IMR-90 (cell line): Measurements from ENCODE around the gene CSNK2B. TPM values are rescaled to one million over a fixed set of nuclear protein-coding genes. Genes with fewer than 3 reads are reported as not detected.

ENCODE experiments used
- ATAC-seq: fragments of 200-7000 bp; cut with Tn5 transposase; 2 replicates; pipeline ENCODE4 v1.9.1; 2020; ENCODE audit warnings: low read depth, mild to moderate bottlenecking, moderate library complexity
- BruUV-seq: library from RNA; stranded (reverse); fragments of 400-500 nt; replicated peaks from 2 replicates; lab custom pipeline; 2021; lab: Mats Ljungman, UMichigan
- CTCF ChIA-PET: fragments of 300-600 bp; formaldehyde crosslinking; extraction: SDS; loops from one replicate; lab custom pipeline; 2021; ENCODE audit warnings: antibody characterized with exemption; lab: Yijun Ruan, JAX
- POLR2A ChIA-PET: fragments of 300-600 bp; sonication (Branson Sonifier 250); formaldehyde crosslinking; loops from one replicate; lab custom pipeline; 2022; ENCODE audit warnings: antibody characterized with exemption; ENCODE audit not compliant: unreplicated experiment; lab: Charles Lee
- DNase-seq: peaks from one replicate; pipeline ENCODE4 v3.0.0; 2013
- H2AFZ ChIP-seq: replicated peaks from 2 replicates; pipeline ENCODE3; 2013; ENCODE audit warnings: low read length, mild to moderate bottlenecking; ENCODE audit not compliant: poor library complexity
- H2AK5ac ChIP-seq: 2 replicates; pipeline ENCODE4 v1.6.1; 2013; ENCODE audit warnings: low read depth, low read length, inconsistent platforms
- H2AK9ac ChIP-seq: replicated peaks from 2 replicates; pipeline ENCODE3; 2013; ENCODE audit warnings: mild to moderate bottlenecking, low read depth, low read length, moderate library complexity; ENCODE audit not compliant: poor library complexity
- H2BK120ac ChIP-seq: 2 replicates; pipeline ENCODE4 v1.6.1; 2013; ENCODE audit warnings: low read depth, low read length, inconsistent platforms
- H2BK15ac ChIP-seq: 3 replicates; pipeline ENCODE4 v1.6.1; 2013; ENCODE audit warnings: low read depth, low read length, inconsistent platforms
- H2BK20ac ChIP-seq: 2 replicates; pipeline ENCODE4 v1.6.1; 2013; ENCODE audit warnings: low read depth, mild to moderate bottlenecking, inconsistent platforms, low read length, moderate library complexity
- H2BK5ac ChIP-seq: 2 replicates; pipeline ENCODE4 v1.6.1; 2013; ENCODE audit warnings: mild to moderate bottlenecking, low read depth, low read length, inconsistent platforms; ENCODE audit not compliant: poor library complexity, severe bottlenecking
- H3K14ac ChIP-seq: replicated peaks from 2 replicates; pipeline ENCODE4 v1.6.1; 2013; ENCODE audit warnings: low read depth, low read length, inconsistent platforms
- H3K18ac ChIP-seq: 2 replicates; pipeline ENCODE4 v1.6.1; 2013; ENCODE audit warnings: low read depth, low read length, control low read depth
- H3K23ac ChIP-seq: 2 replicates; pipeline ENCODE4 v1.6.1; 2013; ENCODE audit warnings: low read depth, low read length, inconsistent platforms
- H3K27ac ChIP-seq: 2 replicates; pipeline ENCODE4 v1.5.1; 2013; ENCODE audit warnings: mild to moderate bottlenecking, control low read depth, low read length; ENCODE audit not compliant: insufficient read depth
- H3K27me3 ChIP-seq: 2 replicates; pipeline ENCODE4 v1.6.1; 2013; ENCODE audit warnings: low read length; ENCODE audit not compliant: control insufficient read depth, insufficient read depth
- H3K36me3 ChIP-seq: 2 replicates; pipeline ENCODE4 v1.6.1; 2013; ENCODE audit warnings: low read length, mixed read lengths; ENCODE audit not compliant: control insufficient read depth, insufficient read depth
- H3K4ac ChIP-seq: 2 replicates; pipeline ENCODE4 v1.6.1; 2013; ENCODE audit warnings: low read depth, low read length, inconsistent platforms
- H3K4me1 ChIP-seq: 2 replicates; pipeline ENCODE4 v1.6.1; 2013; ENCODE audit warnings: low read length, mixed read lengths; ENCODE audit not compliant: control insufficient read depth, insufficient read depth
- H3K4me2 ChIP-seq: 2 replicates; pipeline ENCODE4 v1.6.1; 2013; ENCODE audit warnings: low read depth, mild to moderate bottlenecking, control low read depth, low read length, moderate library complexity
- H3K4me3 ChIP-seq: 2 replicates; pipeline ENCODE4 v1.5.1; 2013; ENCODE audit warnings: low read depth, mild to moderate bottlenecking, control low read depth, low read length, moderate library complexity; ENCODE audit not compliant: insufficient read depth
- H3K56ac ChIP-seq: 2 replicates; pipeline ENCODE4 v1.6.1; 2013; ENCODE audit warnings: low read length, inconsistent platforms; ENCODE audit not compliant: insufficient read depth; ENCODE audit errors: extremely low read depth
- H3K79me1 ChIP-seq, 2 experiments: 2 replicates each; pipeline ENCODE4 v1.6.1; 2013; ENCODE audit warnings: low read length in 2 of 2, inconsistent platforms in 1 of 2, low read depth in 1 of 2
- H3K9ac ChIP-seq: 2 replicates; pipeline ENCODE4 v1.6.1; 2013; ENCODE audit warnings: low read depth, low read length, control low read depth
- H3K9me1 ChIP-seq: 2 replicates; pipeline ENCODE4 v1.6.1; 2013; ENCODE audit warnings: low read length, inconsistent platforms; ENCODE audit not compliant: insufficient read depth
- H3K9me3 ChIP-seq: 2 replicates; pipeline ENCODE4 v1.6.1; 2013; ENCODE audit warnings: low read length; ENCODE audit not compliant: control insufficient read depth, insufficient read depth
- H4K20me1 ChIP-seq: 2 replicates; pipeline ENCODE4 v1.6.1; 2013; ENCODE audit warnings: low read length, inconsistent platforms; ENCODE audit not compliant: insufficient read depth
- H4K5ac ChIP-seq: 2 replicates; pipeline ENCODE4 v1.6.1; 2013; ENCODE audit warnings: mild to moderate bottlenecking, low read depth, low read length, control low read depth
- H4K8ac ChIP-seq, 2 experiments: 2 replicates each; pipeline ENCODE4 v1.6.1; 2013; ENCODE audit warnings: low read depth in 2 of 2, low read length in 2 of 2, control low read depth in 1 of 2, inconsistent platforms in 1 of 2
- H4K91ac ChIP-seq: 2 replicates; pipeline ENCODE4 v1.6.1; 2013; ENCODE audit warnings: low read depth, low read length, inconsistent platforms; ENCODE audit not compliant: insufficient read depth
- BHLHE40 ChIP-seq: fragments of 150-350 bp; IDR thresholded peaks from 2 replicates; pipeline ENCODE4 v1.6.1; 2016; ENCODE audit warnings: mild to moderate bottlenecking, low read depth, low read length
- CEBPB ChIP-seq: IDR thresholded peaks from 2 replicates; pipeline ENCODE4 v1.6.1; 2012; ENCODE audit warnings: low read depth, low read length, improper control_type of control experiment
- CHD1 ChIP-seq: IDR thresholded peaks from 2 replicates; pipeline ENCODE4 v1.6.1; 2012; ENCODE audit warnings: low read depth, low read length, improper control_type of control experiment
- CTCF ChIP-seq: conservative IDR thresholded peaks from 2 replicates; pipeline ENCODE4 v1.5.1; 2012; ENCODE audit warnings: mild to moderate bottlenecking, low read depth, low read length, improper control_type of control experiment
- ELK1 ChIP-seq: fragments of 150-350 bp; IDR thresholded peaks from 2 replicates; pipeline ENCODE4 v1.6.1; 2016; ENCODE audit warnings: low read depth, mild to moderate bottlenecking, low read length, moderate library complexity, borderline replicate concordance
- FOS ChIP-seq: fragments of 150-350 bp; IDR thresholded peaks from 2 replicates; pipeline ENCODE4 v1.6.1; 2016; ENCODE audit warnings: low read depth, low read length
- MAFK ChIP-seq: IDR thresholded peaks from 2 replicates; pipeline ENCODE4 v1.6.1; 2012; ENCODE audit warnings: low read depth, low read length, improper control_type of control experiment
- MAZ ChIP-seq: IDR thresholded peaks from 2 replicates; pipeline ENCODE4 v1.6.1; 2012; ENCODE audit warnings: low read depth, mild to moderate bottlenecking, low read length, improper control_type of control experiment, moderate library complexity, borderline replicate concordance
- MXI1 ChIP-seq: IDR thresholded peaks from 2 replicates; pipeline ENCODE4 v1.6.1; 2012; ENCODE audit warnings: low read depth, mild to moderate bottlenecking, low read length, moderate library complexity, borderline replicate concordance
- NFE2L2 ChIP-seq: fragments of 150-350 bp; IDR thresholded peaks from 2 replicates; pipeline ENCODE4 v1.6.1; 2016; ENCODE audit warnings: low read depth, mild to moderate bottlenecking, low read length
- POLR2A ChIP-seq: IDR thresholded peaks from 2 replicates; pipeline ENCODE4 v1.6.1; 2012; ENCODE audit warnings: mild to moderate bottlenecking, low read depth, low read length
- RAD21 ChIP-seq: IDR thresholded peaks from 2 replicates; pipeline ENCODE4 v1.6.1; 2012; ENCODE audit warnings: low read length, improper control_type of control experiment
- RCOR1 ChIP-seq: IDR thresholded peaks from 2 replicates; pipeline ENCODE4 v1.6.1; 2012; ENCODE audit warnings: mild to moderate bottlenecking, low read length, improper control_type of control experiment; ENCODE audit not compliant: insufficient replicate concordance
- RFX5 ChIP-seq: IDR thresholded peaks from 2 replicates; pipeline ENCODE4 v1.8.0; 2012; ENCODE audit warnings: low read depth, mild to moderate bottlenecking, low read length, moderate library complexity
- SMC3 ChIP-seq: fragments of 150-350 bp; IDR thresholded peaks from 2 replicates; pipeline ENCODE4 v1.6.1; 2016; ENCODE audit warnings: low read depth, mild to moderate bottlenecking, antibody characterized with exemption, low read length, moderate library complexity
- USF2 ChIP-seq: fragments of 150-350 bp; IDR thresholded peaks from 2 replicates; pipeline ENCODE4 v1.6.1; 2017; ENCODE audit warnings: mild to moderate bottlenecking, antibody characterized with exemption, low read length, low read depth
- WGBS, 2 experiments: methylation state at CpG; one replicate each; pipeline versions ENCODE4 v1.1.5 to v1.1.7; 2013; ENCODE audit warnings: missing lambda C conversion rate in 2 of 2; ENCODE audit not compliant: insufficient read length in 1 of 2; ENCODE audit errors: extremely low coverage in 2 of 2; 5-methylcytosine and 5-hydroxymethylcytosine counted together
- dilution Hi-C: fragments of 300-500 bp; cut with HindIII; formaldehyde crosslinking; loops from one replicate; pipeline ENCODE4 v1.14.3; 2018; ENCODE audit warnings: low sequenced_read_pairs; ENCODE audit not compliant: unreplicated experiment
- in situ Hi-C: fragments of 300-500 bp; cut with MboI; formaldehyde crosslinking; loops from 3 replicates; pipeline ENCODE4 v1.14.3; 2019; ENCODE audit warnings: low sequenced_read_pairs, inconsistent platforms, mixed read lengths
- intact Hi-C: fragments of 100-400 bp; cut with micrococcal nuclease; formaldehyde crosslinking; loops from 2 replicates; pipeline ENCODE4 v1.10.0; 2022
- polyA plus RNA-seq, 3 experiments: library from polyadenylated mRNA; depleted of rRNA; stranded (reverse); fragments of >200 nt; gene quantifications; 2 replicates each; pipeline ENCODE4 v1.2.3, GENCODE V29; 2012; ENCODE audit warnings: low replicate concordance in 1 of 3
- total RNA-seq: library from RNA; depleted of rRNA; stranded (reverse); fragments of >200 nt; gene quantifications from 2 replicates; pipeline ENCODE4 v1.2.3, GENCODE V29; 2012

Gene CSNK2B
- total and polyA plus RNA-seq, 2 of the 4 experiments (the other 2 are of a cell fraction) = 194 to 240 TPM

GRCh38 chr6:31712296-31712695 is 46.4 kb downstream of the CSNK2B start:
- no peak overlapping the region for H2BK120ac ChIP-seq
- H3K27me3 ChIP-seq = peaks cover 35% of the 10 kb centered on the region
- H2AK5ac ChIP-seq = 0 out of 2 replicates have a peak overlapping the region, but pooled peaks have one; percentile 3
- ATAC-seq (no peak), DNase-seq (no peak)
- no peak overlapping the region for H2AFZ ChIP-seq
- H4K20me1 ChIP-seq = no peaks in the 10 kb centered on the region; the same call in 1 of the 2 replicates
- no peak overlapping the region for H3K23ac ChIP-seq
- no peak overlapping the region for H4K5ac ChIP-seq
- H3K4me1 ChIP-seq = no peaks in the 10 kb centered on the region
- in situ Hi-C loops (no loop called here), intact Hi-C loops (no loop called here), dilution Hi-C loops (no loop called here)
- WGBS, 2 experiments = 90% methylated on average over 7 of the region's 8 CpGs; no CpG with 5 or more reads in 1 of the 2 experiments
- H4K91ac ChIP-seq = no peak overlapping the region
- no peak overlapping the region for H3K27ac ChIP-seq
- H3K4ac ChIP-seq = no peak overlapping the region
- H3K4me2 ChIP-seq = no peak overlapping the region
- H3K9ac ChIP-seq = no peak overlapping the region
- no peak overlapping the region for H3K56ac ChIP-seq
- no peak overlapping the region for H2BK5ac ChIP-seq
- H3K14ac ChIP-seq = no peak overlapping the region
- TF ChIP-seq MAFK = no peak
- no peak for TF ChIP-seq FOS
- TF ChIP-seq RAD21 = no peak
- no peak for TF ChIP-seq MAZ
- no peak for TF ChIP-seq ELK1
- TF ChIP-seq MXI1 = no peak
- TF ChIP-seq RCOR1 = no peak
- TF ChIP-seq USF2 = no peak
- TF ChIP-seq NFE2L2 = no peak
- no peak for TF ChIP-seq BHLHE40
- TF ChIP-seq RFX5 = no peak
- TF ChIP-seq POLR2A = no peak
- no peak for TF ChIP-seq CTCF
- TF ChIP-seq CEBPB = no peak
- TF ChIP-seq SMC3 = no peak
- no peak for TF ChIP-seq CHD1
- no TSS peak for BruUV-seq
- no peak overlapping the region for H2BK15ac ChIP-seq
- H2AK9ac ChIP-seq = no peak overlapping the region
- H3K9me1 ChIP-seq = no peaks in the 10 kb centered on the region
- no peak overlapping the region for H3K4me3 ChIP-seq
- no peaks in the 10 kb centered on the region for H3K9me3 ChIP-seq
- no peaks in the 10 kb centered on the region for H3K79me1 ChIP-seq
- H4K8ac ChIP-seq = no peak overlapping the region
- ChIA-PET CTCF (no interaction called here), POLR2A (no interaction called here)
- H2BK20ac ChIP-seq = no peak overlapping the region
- no peak overlapping the region for H3K18ac ChIP-seq
- no peaks in the 10 kb centered on the region for H3K36me3 ChIP-seq
